Liver (tissue), 9 donors: ENCODE measurements around the gene IREB2. TPM values are rescaled to one million over a fixed set of nuclear protein-coding genes. Genes with fewer than 3 reads are reported as not detected.

Experiments
- DNase-seq: peaks from one replicate; pipeline ENCODE4 v3.0.0-alpha.2; 2017; ENCODE audit warnings: low spot score
- H3K27ac ChIP-seq, 2 donors: one replicate each; pipeline ENCODE4 v1.7.0; 2013; ENCODE audit warnings: inconsistent platforms in 2 of 2, low read length in 2 of 2, control low read depth in 1 of 2, low read depth in 1 of 2, mild to moderate bottlenecking in 1 of 2
- H3K27me3 ChIP-seq, 4 donors: one replicate each; pipeline versions ENCODE4 v1.6.1 to v1.7.0; 2013; ENCODE audit warnings: low read length in 3 of 4, inconsistent platforms in 1 of 4, mild to moderate bottlenecking in 1 of 4, moderate library complexity in 1 of 4; ENCODE audit not compliant: control insufficient read depth in 4 of 4, insufficient read depth in 4 of 4
- H3K36me3 ChIP-seq, 4 donors: one replicate each; pipeline versions ENCODE4 v1.6.1 to v1.7.0; 2013; ENCODE audit warnings: low read length in 3 of 4, mild to moderate bottlenecking in 3 of 4, low read depth in 1 of 4, moderate library complexity in 1 of 4; ENCODE audit not compliant: control insufficient read depth in 4 of 4, insufficient read depth in 3 of 4
- H3K4me1 ChIP-seq, 4 donors: one replicate each; pipeline versions ENCODE4 v1.6.1 to v1.7.0; 2013; ENCODE audit warnings: low read length in 3 of 4, mild to moderate bottlenecking in 3 of 4, moderate library complexity in 1 of 4; ENCODE audit not compliant: control insufficient read depth in 4 of 4, insufficient read depth in 4 of 4
- H3K4me3 ChIP-seq, 3 donors: one replicate each; pipeline versions ENCODE4 v1.6.1 to v1.7.0; 2013; ENCODE audit warnings: low read length in 3 of 3, control low read depth in 1 of 3, low read depth in 1 of 3, mild to moderate bottlenecking in 1 of 3
- H3K9ac ChIP-seq, 2 donors: one replicate each; pipeline ENCODE4 v1.7.0; 2013; ENCODE audit warnings: low read length in 2 of 2, mild to moderate bottlenecking in 2 of 2, moderate library complexity in 2 of 2, control low read depth in 1 of 2, low read depth in 1 of 2
- H3K9me3 ChIP-seq, 4 donors: one replicate each; pipeline versions ENCODE4 v1.6.1 to v1.7.0; 2013; ENCODE audit warnings: low read length in 3 of 4; ENCODE audit not compliant: control insufficient read depth in 4 of 4
- ATF3 ChIP-seq: IDR thresholded peaks from 2 replicates; pipeline ENCODE4 v1.6.1; 2016; ENCODE audit warnings: antibody characterized with exemption
- CTCF ChIP-seq: fragments of 150-350 bp; IDR thresholded peaks from 2 replicates; pipeline ENCODE4 v1.5.1; 2017; ENCODE audit warnings: improper control_type of control experiment, low read depth, low read length; ENCODE audit not compliant: missing input control
- FOXA1 ChIP-seq: IDR thresholded peaks from 2 replicates; pipeline ENCODE4 v1.6.1; 2016; ENCODE audit warnings: antibody characterized with exemption
- FOXA2 ChIP-seq: IDR thresholded peaks from 2 replicates; pipeline ENCODE4 v1.6.1; 2016; ENCODE audit warnings: antibody characterized with exemption
- GABPA ChIP-seq, 2 donors: IDR thresholded peaks in 1 of 2; conservative IDR thresholded peaks in 1 of 2; 2 replicates each; pipeline ENCODE4 v1.6.1; 2016; ENCODE audit warnings: antibody characterized with exemption in 2 of 2, mild to moderate bottlenecking in 1 of 2, moderate library complexity in 1 of 2
- HNF4A ChIP-seq, 2 donors: conservative IDR thresholded peaks; 2 replicates each; pipeline ENCODE4 v1.6.1; 2016; ENCODE audit warnings: antibody characterized with exemption in 2 of 2, mild to moderate bottlenecking in 2 of 2
- HNF4G ChIP-seq: IDR thresholded peaks from 2 replicates; pipeline ENCODE4 v1.6.1; 2016; ENCODE audit warnings: antibody characterized with exemption
- MAX ChIP-seq: IDR thresholded peaks from 2 replicates; pipeline ENCODE4 v1.6.1; 2016; ENCODE audit warnings: antibody characterized with exemption
- NR2F2 ChIP-seq: IDR thresholded peaks from 2 replicates; pipeline ENCODE4 v1.6.1; 2016; ENCODE audit warnings: antibody characterized with exemption
- RAD21 ChIP-seq, 2 donors: IDR thresholded peaks; 2 replicates each; pipeline ENCODE4 v1.6.1; 2016; ENCODE audit warnings: antibody characterized with exemption in 2 of 2, mild to moderate bottlenecking in 2 of 2
- RXRA ChIP-seq, 2 donors: IDR thresholded peaks; 2 replicates each; pipeline ENCODE4 v1.6.1; 2017 to 2018; ENCODE audit warnings: antibody characterized with exemption in 2 of 2, mild to moderate bottlenecking in 1 of 2
- SP1 ChIP-seq: IDR thresholded peaks from 2 replicates; pipeline ENCODE4 v1.6.1; 2018; ENCODE audit warnings: antibody characterized with exemption, mild to moderate bottlenecking
- TAF1 ChIP-seq: conservative IDR thresholded peaks from 2 replicates; pipeline ENCODE4 v1.6.1; 2016; ENCODE audit warnings: antibody characterized with exemption, mild to moderate bottlenecking
- YY1 ChIP-seq: IDR thresholded peaks from 2 replicates; pipeline ENCODE4 v1.6.1; 2016; ENCODE audit warnings: antibody characterized with exemption, mild to moderate bottlenecking
- ZBTB33 ChIP-seq: IDR thresholded peaks from 2 replicates; pipeline ENCODE4 v1.6.1; 2016; ENCODE audit warnings: antibody characterized with exemption
- WGBS: extraction: QIAGEN DNeasy Blood & Tissue Kit; methylation state at CpG from one replicate; pipeline ENCODE4 v1.1.7; 2013; 5-methylcytosine and 5-hydroxymethylcytosine counted together
- polyA plus RNA-seq, 2 donors: library from polyadenylated mRNA; stranded (reverse) in 1 of 2; unstranded in 1 of 2; fragments of 200-250 nt in 1 of 2; fragments of >200 nt in 1 of 2; fragmentation: Nextera tagmentation in 1 of 2; extraction: Ambion mirVana in 1 of 2; gene quantifications; one replicate each; pipeline versions ENCODE4 v1.2.1 to v1.2.3, GENCODE V29; 2013 to 2015
- total RNA-seq, 2 donors: library from RNA; depleted of rRNA; stranded (reverse); fragments of >200 nt; gene quantifications; one replicate each; pipeline ENCODE4 v1.2.3, GENCODE V29; 2014
- donor health status: healthy.
- donor health status: healthy.
- donor health status: healthy.
- donor health status: healthy.
- donor health status: healthy.

IREB2 gene
- total and polyA plus RNA-seq, 4 donors = 7.0 to 51.4 (median 17.0) TPM

GRCh38 chr15:78388865-78389264, 49.2 kb upstream of the IREB2 start:
- no peak overlapping the region for H3K4me3 ChIP-seq
- H3K27me3 ChIP-seq = no peaks in the 10 kb centered on the region
- TF ChIP-seq RAD21 (IDR thresholded peaks at IDR 0.05) = no peak
- TF ChIP-seq CTCF = no peak
- TF ChIP-seq GABPA (IDR thresholded peaks at IDR 0.05 in 1 of 2, conservative IDR thresholded peaks at IDR 0.05 in 1 of 2) = no peak
- TF ChIP-seq FOXA1 = no peak
- no peak for TF ChIP-seq HNF4G
- TF ChIP-seq HNF4A (conservative IDR thresholded peaks at IDR 0.05) = no peak
- TF ChIP-seq SP1 = no peak
- H3K9me3 ChIP-seq = no peaks in the 10 kb centered on the region
- no peaks in the 10 kb centered on the region for H3K36me3 ChIP-seq
- H3K9ac ChIP-seq = no peak overlapping the region
- WGBS = 84% methylated on average over 12 of the region's 12 CpGs
- H3K4me1 ChIP-seq = no peaks in the 10 kb centered on the region
- DNase-seq = no peak
- no peak overlapping the region for H3K27ac ChIP-seq

GRCh38 chr15:78389322-78389721, 48.7 kb upstream of the IREB2 start:
- TF ChIP-seq RXRA (IDR thresholded peaks at IDR 0.05) (no peak), NR2F2 (no peak), GABPA (IDR thresholded peaks at IDR 0.05 in 1 of 2, conservative IDR thresholded peaks at IDR 0.05 in 1 of 2) (no peak), ZBTB33 (no peak), CTCF (no peak), YY1 (no peak), HNF4G (no peak), FOXA2 (no peak), TAF1 (no peak), ATF3 (no peak), FOXA1 (no peak), MAX (no peak), SP1 (no peak)
- Histone ChIP-seq H3K36me3 (no peaks in the 10 kb centered on the region), H3K4me3 (no peak overlapping the region), H3K4me1 (no peaks in the 10 kb centered on the region), H3K27ac (no peak overlapping the region), H3K9ac (no peak overlapping the region), H3K9me3 (no peaks in the 10 kb centered on the region), H3K27me3 (no peaks in the 10 kb centered on the region)
- no peak for DNase-seq
- WGBS = 82% methylated on average over 7 of the region's 7 CpGs
